ENCODE results near the gene KCNF1. TPM values are rescaled to one million over a fixed set of nuclear protein-coding genes. Genes with fewer than 3 reads are reported as not detected.

Gene KCNF1
- total RNA-seq, 1 experiment from 2014 or later: not detected

DNA sequence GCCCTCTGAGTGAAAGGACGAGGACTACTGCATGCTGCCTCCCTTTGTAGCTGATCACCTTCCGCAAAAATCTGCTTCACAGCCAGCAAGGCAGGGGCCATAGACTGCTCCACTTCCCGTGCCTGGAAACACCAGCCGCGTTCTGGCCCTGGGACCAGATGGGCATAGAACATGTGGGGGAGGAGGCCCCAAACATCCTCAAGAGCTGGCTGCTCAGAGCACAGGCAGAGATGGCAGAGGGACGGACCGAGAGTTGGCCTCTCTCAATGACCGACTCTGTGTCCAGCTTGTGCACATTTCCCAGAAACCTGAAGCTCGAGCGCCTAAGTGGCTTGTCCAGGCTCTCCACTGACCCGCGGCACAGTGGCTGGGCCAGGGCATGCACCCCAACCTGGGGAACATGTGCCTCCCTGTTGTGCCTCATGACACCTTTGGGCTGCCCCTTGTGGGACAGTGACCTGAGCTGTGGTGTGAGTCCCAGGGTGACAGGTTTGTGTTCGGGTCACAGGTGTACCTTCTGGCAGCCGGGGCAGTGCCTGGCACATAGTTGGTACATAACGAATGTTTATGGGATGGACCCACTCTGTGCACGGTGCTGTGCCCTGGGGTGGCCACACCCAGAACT, 9.1 kb downstream of the KCNF1 start:
- DNase-seq (ENCODE audit: low read depth): no peak

DNA sequence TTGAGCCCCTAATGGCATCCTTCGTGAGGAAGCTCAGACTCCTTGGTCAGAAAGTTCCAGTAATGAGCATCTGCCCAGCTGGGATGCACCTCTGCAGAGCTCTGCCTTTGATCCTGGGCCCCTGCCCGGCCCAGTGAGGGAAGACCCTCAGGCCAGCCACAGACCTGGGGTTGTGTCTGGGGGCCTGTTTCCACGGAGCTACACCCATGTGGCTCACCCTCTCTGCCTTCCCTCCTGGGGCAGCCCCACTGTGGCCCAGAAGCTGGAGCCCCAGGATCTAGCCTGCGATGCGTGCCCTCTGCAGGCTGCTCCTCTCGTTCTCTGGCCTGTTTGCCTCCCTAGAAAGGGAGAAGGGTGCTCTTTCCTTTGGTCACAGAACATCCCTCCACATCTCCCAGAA, 9.8 kb downstream of the KCNF1 start:
- DNase-seq (ENCODE audit: low read depth): no peak

DNA sequence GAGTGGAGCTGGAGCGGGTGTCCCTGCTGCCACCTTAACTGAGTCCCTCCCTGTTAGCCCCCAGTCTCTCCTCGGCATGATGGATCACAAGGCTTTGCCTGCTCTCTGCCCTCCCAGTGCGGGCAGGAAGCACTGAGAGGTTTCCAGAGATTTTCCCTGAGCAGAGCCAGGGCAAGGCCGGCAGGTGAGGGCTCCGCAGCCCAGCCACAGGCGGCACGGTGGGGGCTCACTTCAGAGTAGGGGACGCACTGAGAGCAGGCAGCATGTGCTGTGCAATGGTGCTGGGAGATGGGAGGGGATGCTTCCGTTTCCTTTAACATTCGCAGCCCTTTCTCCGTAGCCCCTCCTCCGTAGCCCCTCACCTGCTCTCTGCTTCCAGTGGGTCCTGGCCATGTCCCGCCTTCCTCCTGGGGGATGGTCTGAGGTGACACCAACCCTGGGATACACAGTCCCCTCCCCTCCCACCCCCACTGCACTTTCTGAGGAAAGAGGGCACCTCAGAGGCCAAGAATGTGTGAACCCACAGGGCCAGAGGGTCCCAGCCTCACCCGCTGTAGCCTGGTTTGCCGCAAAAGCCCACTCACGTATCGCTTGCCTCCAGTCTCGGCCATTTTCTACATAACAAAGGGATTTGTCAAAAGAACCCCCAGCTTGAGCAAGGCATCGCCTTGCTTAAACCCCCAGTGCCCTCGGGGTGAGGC, 10.7 kb downstream of the KCNF1 start:
- DNase-seq (ENCODE audit: low read depth): no peak

DNA sequence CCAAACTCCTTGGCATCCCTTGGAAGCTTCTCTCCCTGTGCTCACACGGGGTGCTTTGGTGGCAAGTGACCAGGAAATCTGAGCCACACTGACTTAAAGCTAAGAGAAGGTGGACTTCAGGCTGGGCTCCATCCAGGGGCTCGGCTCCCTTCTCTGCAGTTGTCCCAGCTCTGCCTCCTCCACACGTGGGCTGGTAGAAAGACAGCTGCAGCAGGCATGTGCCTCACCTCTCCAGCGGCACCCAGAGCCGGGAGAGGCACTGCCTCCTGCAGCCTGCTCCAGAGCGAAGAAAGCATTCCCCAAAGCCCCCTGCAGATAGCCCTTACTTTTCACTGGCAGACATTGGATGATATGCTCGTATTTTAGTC, 11.3 kb downstream of the KCNF1 start:
- DNase-seq (ENCODE audit: low read depth): no peak

DNA sequence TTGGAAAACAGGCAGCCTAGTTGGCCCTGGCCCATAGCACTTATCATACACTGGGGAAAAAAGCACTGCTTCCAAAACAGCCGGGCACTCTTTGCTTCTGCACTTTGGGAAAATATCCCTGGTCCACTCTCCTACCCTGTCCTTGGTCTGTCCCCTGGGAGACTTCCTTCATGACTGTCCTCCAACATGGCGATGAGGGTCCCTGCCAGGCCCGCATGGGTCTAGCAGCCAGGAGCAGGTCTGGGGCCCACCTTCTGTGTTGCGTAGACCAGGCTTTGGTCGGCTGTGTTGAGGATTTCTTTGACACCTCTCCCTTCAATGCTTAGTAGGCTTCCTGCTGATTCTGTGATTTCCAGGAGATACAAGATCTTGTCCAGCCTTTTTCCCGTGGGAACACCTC, 12.2 kb downstream of the KCNF1 start:
- DNase-seq (ENCODE audit: low read depth): no peak

DNA sequence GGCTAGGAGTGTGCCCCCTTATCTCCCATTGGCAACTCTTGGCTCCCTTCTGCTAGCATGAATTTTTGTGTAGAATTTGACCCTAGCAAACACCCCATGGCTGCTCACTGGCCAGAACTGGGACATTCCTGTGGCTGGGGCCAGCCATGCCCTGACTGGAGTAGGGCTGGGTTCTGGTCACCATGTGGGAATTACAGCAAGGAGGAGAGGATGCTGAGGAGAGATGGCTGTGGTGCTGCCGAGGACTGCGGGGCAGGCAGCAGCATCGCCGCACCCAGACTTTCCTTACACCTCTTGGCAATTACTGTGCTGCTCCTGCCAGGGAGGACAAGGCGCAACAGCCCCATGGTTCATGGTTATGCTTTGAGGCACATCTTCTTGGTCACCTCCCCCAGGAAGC, 12.7 kb downstream of the KCNF1 start:
- DNase-seq (ENCODE audit: low read depth): no peak

DNA sequence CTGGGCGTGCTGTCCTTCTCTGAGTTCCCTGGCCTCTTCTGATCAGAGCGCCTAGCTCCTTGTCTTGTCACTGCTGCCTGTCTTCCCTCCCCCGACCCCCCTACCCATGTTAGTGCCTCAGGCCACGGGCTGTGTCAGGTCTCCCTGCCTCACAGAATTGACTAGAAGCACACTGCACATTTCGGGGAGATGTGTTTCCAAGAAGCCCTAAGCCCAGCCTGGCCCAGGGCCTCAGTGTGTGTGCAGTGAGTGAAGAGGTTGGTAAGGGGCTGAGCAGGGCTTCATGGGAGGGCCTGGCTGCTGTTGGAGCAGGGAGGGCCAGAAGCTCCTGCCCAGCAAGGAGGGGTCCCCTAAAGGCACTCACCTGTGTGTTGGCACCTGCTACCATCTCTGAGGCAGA, 13.1 kb downstream of the KCNF1 start:
- DNase-seq (ENCODE audit: low read depth): no peak

DNA sequence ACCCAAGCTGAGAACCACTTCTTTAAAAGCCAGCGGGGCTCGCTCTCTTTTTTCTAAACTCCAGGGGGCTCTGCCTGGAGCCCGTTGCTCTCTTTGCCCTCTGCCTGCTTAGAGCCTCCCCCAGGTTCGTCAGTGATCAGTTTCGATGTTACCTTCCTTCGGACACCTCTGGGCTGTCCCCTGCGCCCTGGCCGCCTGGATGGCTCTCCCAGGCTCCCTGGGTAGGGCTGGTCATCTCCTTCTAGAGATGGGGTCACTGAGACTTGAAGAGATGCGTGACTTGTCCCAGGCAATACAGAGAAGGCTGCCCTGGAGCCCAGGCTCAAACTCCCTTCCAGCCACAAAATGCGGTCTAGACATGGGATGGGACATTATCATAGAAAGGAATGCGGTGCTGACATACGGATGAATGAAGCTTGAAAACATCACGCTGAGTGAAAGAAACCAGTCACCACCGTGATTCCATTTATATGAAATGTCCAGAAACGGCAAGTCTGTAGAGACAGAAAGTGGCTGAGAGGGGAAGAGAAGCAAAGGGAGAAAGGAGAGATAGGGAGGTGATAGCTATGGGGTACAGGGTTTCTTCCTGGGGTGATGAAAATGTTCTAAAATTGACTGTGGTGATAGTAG, 14.6 kb downstream of the KCNF1 start:
- no peak for DNase-seq (ENCODE audit: low read depth)

DNA sequence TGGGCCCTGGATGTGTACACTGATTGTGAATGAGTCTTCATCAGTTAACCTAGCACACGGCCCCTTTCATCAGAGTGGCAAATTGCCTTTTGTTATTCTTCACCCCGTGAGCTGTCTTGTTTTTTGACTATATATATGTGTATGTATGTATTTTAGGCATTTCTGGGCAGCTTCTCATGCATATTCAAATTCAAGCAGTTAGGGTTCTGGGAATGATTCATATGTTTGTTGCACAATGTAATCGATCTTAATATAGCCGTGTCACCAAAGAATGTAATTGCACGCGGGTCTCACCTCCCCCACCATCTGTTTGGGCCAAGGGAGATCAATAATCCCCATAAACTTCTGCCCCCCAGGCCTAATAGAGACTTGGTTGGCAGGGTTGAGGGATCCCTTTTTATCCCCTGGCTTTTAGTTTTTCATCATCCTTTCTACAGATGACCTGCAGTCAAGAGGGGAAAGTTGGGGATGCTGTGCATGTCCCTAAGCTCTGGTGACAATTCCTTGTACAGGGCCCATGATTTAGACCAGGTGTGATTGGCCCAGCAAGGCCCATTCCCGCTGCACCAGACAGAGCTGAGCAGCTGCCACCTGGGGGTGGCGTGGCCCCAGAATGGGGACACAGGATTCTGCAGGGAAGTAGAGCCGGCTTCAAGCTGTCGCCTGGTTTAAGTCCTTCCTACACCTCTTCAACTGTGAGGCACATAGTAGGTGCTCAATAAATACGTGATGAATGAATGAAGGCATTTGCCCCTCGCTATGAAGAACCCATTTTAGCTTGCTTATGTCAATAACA, 19.2 kb downstream of the KCNF1 start:
- no peak for DNase-seq (ENCODE audit: low read depth)

DNA sequence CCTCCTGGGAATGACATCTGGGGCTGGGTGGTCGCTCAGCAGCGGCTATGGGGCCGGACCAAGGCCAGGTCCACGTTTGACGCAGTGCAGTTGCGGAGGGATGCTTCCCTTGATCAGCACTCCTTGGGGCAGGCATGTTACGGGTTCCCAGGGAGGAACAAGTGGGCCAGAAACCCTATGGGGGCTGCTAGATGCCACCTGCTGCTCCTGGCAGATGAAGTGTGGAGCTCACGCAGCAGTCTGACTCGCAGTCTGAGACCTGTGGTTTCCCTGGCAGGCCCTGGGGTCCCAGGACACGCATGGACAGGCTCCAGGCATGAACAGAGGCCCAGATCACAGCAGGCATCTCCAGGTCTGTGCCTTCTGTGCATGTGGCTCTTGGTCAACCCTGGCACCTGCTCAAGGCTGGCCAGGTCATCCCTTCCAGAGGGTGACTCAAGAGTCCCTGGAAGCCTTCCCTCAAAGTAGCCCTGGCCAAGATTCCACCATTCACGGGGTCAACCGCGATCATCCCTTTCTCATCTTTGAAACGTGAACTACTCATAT, 20.0 kb downstream of the KCNF1 start:
- peak; percentile 86 for DNase-seq (ENCODE audit: low read depth)

DNA sequence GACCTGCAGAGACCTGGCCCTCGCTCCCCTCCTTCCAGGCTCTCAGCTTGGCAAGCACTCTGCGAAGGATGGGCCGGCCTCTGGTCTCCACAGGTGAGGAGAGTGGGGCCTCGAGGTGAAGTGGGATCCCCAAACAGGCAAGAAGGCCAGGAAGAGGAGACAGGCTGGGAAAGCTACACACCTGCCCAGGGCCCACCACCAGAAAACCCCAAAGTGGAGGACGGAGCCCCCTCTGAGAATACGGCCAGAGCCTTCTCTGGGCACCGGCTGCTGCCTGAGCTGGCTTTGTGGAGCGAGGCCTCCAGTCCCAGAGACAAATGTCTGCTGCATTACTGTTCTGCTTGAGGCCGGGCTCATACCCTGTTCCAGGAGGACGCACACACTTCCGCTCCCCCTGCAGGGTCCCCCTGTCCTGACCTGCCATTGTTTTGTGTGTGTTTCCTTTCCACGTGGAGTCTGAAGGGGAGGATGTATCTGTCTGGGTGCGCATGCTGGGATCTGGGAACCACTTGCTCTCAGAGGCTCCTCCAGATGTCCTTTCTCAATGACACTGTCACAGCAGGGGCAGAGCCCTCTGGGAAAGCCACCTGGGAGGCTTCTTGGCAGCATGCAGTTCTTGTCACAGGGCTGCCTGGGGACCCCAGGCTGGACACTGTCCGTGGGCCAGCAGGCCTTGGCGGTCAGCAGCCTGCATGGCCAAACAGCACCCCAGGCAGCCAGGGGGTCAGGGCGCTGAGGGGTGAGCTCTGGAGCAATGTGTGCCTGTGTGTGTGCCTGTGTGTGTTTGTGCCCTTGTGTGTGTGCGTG, 20.8 kb downstream of the KCNF1 start:
- no peak for DNase-seq (ENCODE audit: low read depth)

DNA sequence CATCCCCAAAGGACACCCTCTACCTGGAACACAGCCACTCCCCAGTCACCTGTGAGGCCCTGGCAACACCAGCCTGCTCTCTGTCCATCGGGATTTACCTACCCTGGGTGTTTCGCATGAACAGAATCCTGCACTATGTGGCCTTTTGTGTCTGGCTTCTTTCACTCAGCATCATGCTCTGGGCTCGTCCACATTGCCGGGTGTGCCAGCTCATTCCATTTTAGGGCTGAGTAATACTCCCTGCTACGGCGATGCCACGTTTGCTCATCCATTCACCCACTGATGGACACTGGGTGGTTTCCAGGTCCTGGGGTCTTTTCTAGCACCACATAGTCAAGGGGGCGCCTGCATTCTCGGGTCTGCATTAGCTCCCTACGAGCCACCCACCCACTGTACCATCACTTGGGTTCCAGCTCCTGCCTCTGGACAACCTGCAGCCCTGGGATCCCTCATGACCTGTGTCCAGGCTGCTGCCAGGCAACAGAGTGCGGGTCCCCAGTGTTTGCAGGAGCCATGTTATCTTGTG, 22.0 kb downstream of the KCNF1 start:
- DNase-seq (ENCODE audit: low read depth): no peak

DNA sequence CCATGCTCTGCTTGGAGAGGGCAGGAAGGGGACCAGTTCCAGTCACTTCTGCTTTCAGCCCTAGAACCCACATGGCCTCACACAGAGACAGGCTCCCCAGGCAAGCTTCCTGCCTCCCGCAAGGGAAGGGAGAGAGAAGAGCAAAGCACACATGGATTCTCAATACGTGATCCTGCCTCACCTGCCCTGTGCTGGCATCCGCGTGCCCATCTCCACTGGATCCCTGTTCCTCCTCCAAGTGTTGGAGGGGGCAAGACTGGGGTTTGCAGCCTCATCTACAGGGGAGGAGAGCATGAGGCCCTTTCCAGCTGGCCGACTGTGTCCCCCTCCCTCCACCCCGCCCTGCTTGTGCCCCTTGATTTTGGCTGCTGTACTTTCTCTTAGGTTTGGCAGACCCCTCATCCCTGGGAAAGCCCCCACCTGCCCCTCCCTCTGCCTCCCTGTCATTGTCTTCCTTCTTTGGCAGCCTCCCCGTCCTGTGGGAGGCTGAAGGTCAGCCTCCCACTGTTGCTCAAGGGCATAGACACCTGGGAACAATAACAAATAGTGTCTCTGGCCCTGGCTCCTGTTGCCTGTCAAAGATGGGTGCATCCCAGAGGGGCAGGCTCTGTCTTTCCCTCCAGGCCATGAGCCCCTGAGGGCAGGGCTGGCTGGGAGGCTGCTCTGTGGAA, 22.7 kb downstream of the KCNF1 start:
- DNase-seq (ENCODE audit: low read depth): no peak

DNA sequence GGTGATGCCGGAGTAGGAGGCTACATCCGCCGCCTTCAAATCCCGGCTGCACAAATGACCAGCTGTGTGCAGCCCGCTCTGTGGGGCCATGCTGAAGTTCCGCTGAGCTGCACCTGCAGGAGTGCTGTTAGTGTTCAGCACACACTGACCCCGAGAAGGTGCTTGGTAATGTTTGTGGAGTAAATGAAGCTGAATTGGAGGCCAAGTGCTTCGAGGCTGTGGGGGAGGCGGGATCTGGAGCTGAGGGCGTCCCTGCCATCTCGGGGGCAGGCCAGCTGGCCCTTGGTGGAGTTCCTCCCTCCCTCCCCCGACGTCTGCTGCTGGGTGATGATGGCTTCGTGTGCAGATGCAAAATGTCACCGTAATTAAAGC, 23.2 kb downstream of the KCNF1 start:
- no peak for DNase-seq (ENCODE audit: low read depth)

DNA sequence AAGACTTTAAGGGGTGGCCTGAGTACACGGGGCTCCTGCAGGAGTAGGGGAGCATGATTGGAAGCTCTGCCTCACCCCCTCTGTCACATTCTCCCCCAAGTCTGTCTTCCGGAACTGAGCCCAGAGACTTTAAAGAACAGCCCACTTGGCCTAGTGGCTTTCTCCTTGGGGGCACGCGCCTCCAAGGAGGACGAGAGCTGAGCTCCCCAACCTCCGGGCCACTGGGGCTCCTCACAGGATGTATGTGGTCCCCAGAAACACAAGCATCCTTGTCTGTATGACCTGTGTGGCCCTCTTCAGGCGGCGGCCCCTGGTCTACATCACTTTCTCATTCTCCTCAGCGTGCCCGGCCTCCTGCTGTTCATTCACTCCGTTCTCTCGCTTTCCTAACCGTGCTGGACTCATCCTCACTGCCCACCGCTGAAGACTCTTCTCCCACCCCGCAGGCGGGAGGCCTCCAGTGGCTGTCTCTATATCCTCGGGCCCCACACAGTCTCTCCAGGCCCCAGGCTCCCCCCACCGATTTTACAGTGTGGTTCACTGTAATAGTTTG, 23.7 kb downstream of the KCNF1 start:
- no peak for DNase-seq (ENCODE audit: low read depth)

DNA sequence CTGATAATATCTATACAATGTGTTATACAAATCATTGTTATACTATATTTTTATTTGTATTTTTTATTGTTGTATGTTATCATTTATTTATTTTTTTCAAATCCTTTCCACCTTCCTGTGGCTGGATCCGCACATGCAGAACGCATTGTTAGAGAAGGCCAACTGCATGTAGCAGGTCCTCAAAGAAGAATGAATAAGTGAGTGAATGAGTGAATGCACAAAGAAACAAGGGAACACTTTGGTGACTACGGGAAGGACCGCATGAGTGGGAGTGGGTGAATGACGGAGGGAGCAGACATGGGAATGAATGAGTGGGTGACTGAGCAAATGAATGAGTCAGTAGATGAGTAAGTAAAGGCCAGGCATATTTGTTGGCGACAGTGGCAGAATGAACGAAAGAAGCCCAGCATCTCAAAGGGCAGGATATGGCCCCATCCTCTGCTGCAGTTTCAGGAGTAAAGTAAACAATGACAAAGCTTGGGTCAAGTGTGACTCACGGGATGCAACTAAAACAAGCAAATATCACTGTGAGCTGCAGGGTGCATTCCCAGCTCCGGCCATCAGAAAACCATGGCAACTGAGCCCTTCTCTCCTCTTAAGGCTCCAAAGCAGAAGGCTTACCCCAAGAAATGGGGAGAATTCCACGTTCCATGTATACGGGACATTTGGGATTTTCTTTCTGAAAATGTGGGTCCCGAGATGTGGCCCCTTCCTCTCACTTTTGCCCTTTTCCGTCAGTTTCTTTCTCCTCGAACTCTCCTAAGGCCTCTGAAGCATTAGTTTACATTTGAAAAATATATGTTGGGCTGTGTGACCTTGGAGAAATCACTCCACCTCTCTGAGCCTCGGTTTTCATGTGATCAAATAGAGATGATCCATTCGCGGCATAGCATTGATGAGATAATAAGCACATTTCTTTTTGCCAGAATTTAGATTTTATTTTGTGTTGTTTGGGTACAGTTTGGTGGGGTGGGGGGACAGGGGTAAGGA, 24.5 kb downstream of the KCNF1 start:
- DNase-seq (ENCODE audit: low read depth): peak; percentile 99

DNA sequence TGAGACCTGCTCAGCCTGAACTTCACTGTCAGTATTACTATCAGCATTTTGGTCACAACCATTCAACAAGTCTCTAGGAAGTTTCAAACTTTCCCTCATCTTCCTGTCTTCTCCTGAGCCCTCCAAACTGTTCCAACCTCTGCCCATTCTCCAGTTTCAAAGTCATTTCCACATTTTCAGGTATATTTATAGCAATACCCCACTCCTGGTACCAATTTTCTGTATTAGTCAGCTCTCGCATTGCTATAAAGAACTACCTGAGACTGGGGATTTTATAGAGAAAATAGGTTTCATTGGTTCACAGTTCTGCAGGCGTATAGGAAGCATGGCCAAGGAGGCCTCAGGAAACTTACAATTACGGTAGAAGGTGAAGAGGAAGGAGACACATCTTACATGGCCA, 27.3 kb downstream of the KCNF1 start:
- DNase-seq (ENCODE audit: low read depth): no peak

DNA sequence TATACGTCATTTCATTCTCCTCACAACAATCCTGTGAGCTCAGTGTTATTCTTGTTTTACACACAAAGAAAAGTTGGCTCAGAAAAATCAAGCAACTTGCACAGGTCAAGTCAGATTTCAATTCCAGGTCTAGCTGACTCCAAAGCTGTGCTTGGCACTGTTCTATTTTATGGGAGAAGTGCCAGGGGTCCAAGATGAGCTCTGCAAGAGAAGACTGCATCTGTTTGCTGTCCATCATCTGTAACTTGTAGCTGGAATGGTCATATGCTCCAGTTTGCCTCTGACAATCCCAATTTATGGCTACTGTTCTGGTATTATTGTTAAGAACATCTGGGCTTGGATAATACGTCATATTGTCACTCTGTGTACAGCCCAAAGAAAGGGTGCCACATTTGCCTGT, 28.9 kb downstream of the KCNF1 start:
- no peak for DNase-seq (ENCODE audit: low read depth)

DNA sequence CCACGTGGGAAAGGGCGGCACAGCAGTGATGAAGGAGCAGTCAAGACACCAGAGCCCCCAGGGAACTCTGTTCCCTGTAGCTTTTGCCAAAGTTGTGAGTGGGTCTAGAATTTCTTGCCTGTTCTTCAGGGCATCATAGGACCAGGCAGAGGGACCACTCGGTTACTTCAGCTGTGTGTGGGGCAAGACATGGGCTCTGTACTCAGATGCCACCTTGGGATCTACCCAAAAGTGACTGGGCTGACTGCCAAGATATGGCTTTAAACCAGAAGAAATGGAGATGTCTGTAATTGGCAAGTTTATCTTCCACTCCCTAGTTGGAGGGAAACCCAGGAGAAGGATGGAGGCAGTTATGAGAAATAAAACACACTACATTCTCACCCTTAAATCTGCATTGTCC, 29.6 kb downstream of the KCNF1 start:
- DNase-seq (ENCODE audit: low read depth): no peak

All from RPMI7951 (cell line).